GM12875 (cell line): ENCODE results near the gene UBE2V1.
A peak's percentile ranks its signal among the peaks of the same experiment; 100 is the strongest.

Experiments
- H3K4me3 ChIP-seq: one replicate; pipeline ENCODE4 v1.5.1; 2011; ENCODE audit warnings: low read depth, low read length, control low read depth
- CTCF ChIP-seq: IDR thresholded peaks from 2 replicates; pipeline ENCODE4 v1.5.1; 2011; ENCODE audit warnings: low read depth, mild to moderate bottlenecking, control low read depth, inconsistent platforms, low read length, moderate library complexity, borderline replicate concordance; ENCODE audit not compliant: insufficient read depth

UBE2V1 gene

GRCh38 chr20:50077818-50078601 is 34.9 kb downstream of the UBE2V1 start:
- H3K4me3 ChIP-seq = no peak overlapping the region
- TF ChIP-seq CTCF = no peak

DNA sequence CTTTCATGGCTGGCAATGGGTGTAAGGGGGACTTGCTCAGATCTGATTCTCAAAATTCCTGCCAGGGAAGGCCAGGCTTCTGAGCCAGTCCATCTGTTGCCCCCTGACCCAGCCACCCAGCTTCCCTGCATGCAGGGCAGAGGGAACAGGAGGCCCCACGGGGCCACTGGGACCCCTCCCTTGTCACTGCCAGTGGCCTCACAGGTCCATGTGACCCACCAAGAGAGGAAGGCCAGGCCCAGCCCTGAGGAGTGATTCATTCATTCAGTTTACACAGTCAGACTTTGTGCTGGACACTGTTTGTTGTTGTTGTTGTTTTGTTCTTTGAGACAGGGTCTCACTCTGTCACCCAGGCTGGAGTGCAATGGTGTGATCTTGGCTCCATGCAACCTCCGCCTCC is 39.5 kb downstream of the UBE2V1 start:
- no peak for TF ChIP-seq CTCF
- no peak overlapping the region for H3K4me3 ChIP-seq

- peak overlapping the region; percentile 40 for H3K4me3 ChIP-seq
- peak; percentile 98 for TF ChIP-seq CTCF
Measured at GRCh38 chr20:50071039-50071888, 41.7 kb downstream of the UBE2V1 start.

GRCh38 chr20:50070361-50070760 is 42.6 kb downstream of the UBE2V1 start:
- no peak overlapping the region for H3K4me3 ChIP-seq
- TF ChIP-seq CTCF = no peak

- TF ChIP-seq CTCF = no peak
- no peak overlapping the region for H3K4me3 ChIP-seq
Measured at GRCh38 chr20:50068041-50068651, 44.8 kb downstream of the UBE2V1 start.

DNA sequence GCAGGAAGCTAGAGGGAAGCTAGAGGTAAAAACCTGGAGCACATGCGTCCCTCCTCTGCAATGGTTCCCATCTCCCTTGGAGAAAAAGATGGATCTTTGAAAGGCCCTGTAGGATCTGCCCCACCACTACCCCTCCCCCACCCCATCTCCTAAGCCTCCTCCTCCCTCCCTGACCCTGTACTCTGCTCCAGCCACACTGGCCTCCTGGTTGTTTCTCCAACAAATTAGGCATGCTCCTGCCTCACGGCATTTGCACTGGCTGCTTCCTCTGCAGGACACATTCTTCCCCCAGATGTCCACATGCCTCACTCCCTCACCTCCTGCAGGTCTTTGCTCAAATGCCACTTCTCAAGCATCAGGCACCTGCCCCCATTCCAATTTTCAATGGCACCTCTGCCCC is 45.5 kb downstream of the UBE2V1 start:
- no peak for TF ChIP-seq CTCF
- H3K4me3 ChIP-seq = no peak overlapping the region
